Activated T-helper 1 cell treated with anti-CD3 and anti-CD28 coated beads, Interleukin-12 subunit alpha, Interleukin-12 subunit beta, Interleukin-2, Interleukin-4 antibody, amounts not matched to agents 30 ng/mL and 10 ng/mL and 1 ng/mL, durations not matched to agents 14 hours and 24 hours and 36 hours (primary cell): Measurements from ENCODE around the gene MAPKAP1. TPM values are rescaled to one million over a fixed set of nuclear protein-coding genes. Genes with fewer than 3 reads are reported as not detected.

Source experiments
- DNase-seq: peaks from one replicate; pipeline ENCODE4 v3.0.0; 2021; ENCODE audit warnings: low spot score
- H3K27ac Mint-ChIP-seq: one replicate; pipeline ENCODE4 v1.8.0; 2021; ENCODE audit warnings: mild to moderate bottlenecking, mixed read lengths
- H3K27me3 Mint-ChIP-seq: one replicate; pipeline ENCODE4 v1.8.0; 2022; ENCODE audit warnings: mild to moderate bottlenecking, moderate library complexity, mixed read lengths; ENCODE audit not compliant: insufficient read depth
- H3K36me3 Mint-ChIP-seq: one replicate; pipeline ENCODE4 v1.8.0; 2021; ENCODE audit warnings: low read depth, mixed read lengths
- H3K4me1 Mint-ChIP-seq: one replicate; pipeline ENCODE4 v1.8.0; 2021; ENCODE audit warnings: low read depth, mixed read lengths
- H3K4me3 Mint-ChIP-seq: one replicate; pipeline ENCODE4 v1.8.0; 2021; ENCODE audit warnings: mild to moderate bottlenecking, moderate library complexity, mixed read lengths
- H3K9me3 Mint-ChIP-seq: one replicate; pipeline ENCODE4 v1.8.0; 2021; ENCODE audit warnings: mixed read lengths
- intact Hi-C: fragments of 100-400 bp; cut with micrococcal nuclease; formaldehyde crosslinking; loops from one replicate; pipeline ENCODE4 v1.15.1; 2024
- total RNA-seq: library from RNA; stranded (reverse); gene quantifications from 2 replicates; pipeline ENCODE4 v1.2.3, GENCODE V29; 2022

Gene MAPKAP1
- total RNA-seq, 1 donor from 2014 or later = 108 TPM

GRCh38 chr9:125493881-125494652 is 212.9 kb downstream of the MAPKAP1 start:
- no peak overlapping the region for H3K4me3 Mint-ChIP-seq
- no peaks in the 10 kb centered on the region for H3K9me3 Mint-ChIP-seq
- intact Hi-C loops = no loop called here
- no peaks in the 10 kb centered on the region for H3K27me3 Mint-ChIP-seq
- H3K4me1 Mint-ChIP-seq = no peaks in the 10 kb centered on the region
- DNase-seq = no peak
- H3K36me3 Mint-ChIP-seq = no peaks in the 10 kb centered on the region
- H3K27ac Mint-ChIP-seq = no peak overlapping the region

- H3K9me3 Mint-ChIP-seq = no peaks in the 10 kb centered on the region
- H3K36me3 Mint-ChIP-seq = no peaks in the 10 kb centered on the region
- no peak overlapping the region for H3K27ac Mint-ChIP-seq
- intact Hi-C loops = no loop called here
- no peak for DNase-seq
- no peak overlapping the region for H3K4me3 Mint-ChIP-seq
- H3K4me1 Mint-ChIP-seq = no peaks in the 10 kb centered on the region
- H3K27me3 Mint-ChIP-seq = no peaks in the 10 kb centered on the region
These were observed 213.6 kb downstream of the MAPKAP1 start for GRCh38 chr9:125493384-125493783.

- no peak overlapping the region for H3K27ac Mint-ChIP-seq
- intact Hi-C loops = no loop called here
- DNase-seq = no peak
- no peak overlapping the region for H3K4me3 Mint-ChIP-seq
- H3K36me3 Mint-ChIP-seq = no peaks in the 10 kb centered on the region
- H3K9me3 Mint-ChIP-seq = no peaks in the 10 kb centered on the region
- no peaks in the 10 kb centered on the region for H3K27me3 Mint-ChIP-seq
- H3K4me1 Mint-ChIP-seq = no peaks in the 10 kb centered on the region
These were observed 214.3 kb downstream of the MAPKAP1 start for GRCh38 chr9:125492719-125493118.

- Mint-ChIP-seq H3K36me3 (no peaks in the 10 kb centered on the region), H3K9me3 (no peaks in the 10 kb centered on the region), H3K4me3 (no peak overlapping the region), H3K27me3 (no peaks in the 10 kb centered on the region), H3K4me1 (no peaks in the 10 kb centered on the region), H3K27ac (no peak overlapping the region)
- intact Hi-C loops = no loop called here
- no peak for DNase-seq
These were observed 219.2 kb downstream of the MAPKAP1 start for GRCh38 chr9:125487842-125488241.

- Mint-ChIP-seq H3K27ac (peak overlapping the region; percentile 60), H3K36me3 (no peaks in the 10 kb centered on the region), H3K4me1 (no peaks in the 10 kb centered on the region), H3K27me3 (no peaks in the 10 kb centered on the region), H3K4me3 (no peak overlapping the region), H3K9me3 (no peaks in the 10 kb centered on the region)
- intact Hi-C loops = no loop called here
- no peak for DNase-seq
These were observed 220.4 kb downstream of the MAPKAP1 start for GRCh38 chr9:125486576-125486975.

- Mint-ChIP-seq H3K27me3 (no peaks in the 10 kb centered on the region), H3K4me1 (no peaks in the 10 kb centered on the region), H3K36me3 (no peaks in the 10 kb centered on the region), H3K9me3 (no peaks in the 10 kb centered on the region), H3K27ac (no peak overlapping the region), H3K4me3 (no peak overlapping the region)
- no peak for DNase-seq
- intact Hi-C loops = no loop called here
These were observed 220.9 kb downstream of the MAPKAP1 start for GRCh38 chr9:125486152-125486508.

- Mint-ChIP-seq H3K27ac (no peak overlapping the region), H3K9me3 (no peaks in the 10 kb centered on the region), H3K36me3 (no peaks in the 10 kb centered on the region), H3K4me1 (no peaks in the 10 kb centered on the region), H3K27me3 (no peaks in the 10 kb centered on the region), H3K4me3 (no peak overlapping the region)
- DNase-seq = no peak
- intact Hi-C loops = no loop called here
These were observed 221.4 kb downstream of the MAPKAP1 start for GRCh38 chr9:125485471-125486151.

- Mint-ChIP-seq H3K9me3 (no peaks in the 10 kb centered on the region), H3K4me1 (no peaks in the 10 kb centered on the region), H3K27ac (no peak overlapping the region), H3K36me3 (peaks cover 4% of the 10 kb centered on the region), H3K4me3 (no peak overlapping the region), H3K27me3 (no peaks in the 10 kb centered on the region)
- intact Hi-C loops = no loop called here
- no peak for DNase-seq
These were observed 222.4 kb downstream of the MAPKAP1 start for GRCh38 chr9:125484350-125485282.

- Mint-ChIP-seq H3K27me3 (no peaks in the 10 kb centered on the region), H3K9me3 (no peaks in the 10 kb centered on the region), H3K4me1 (no peaks in the 10 kb centered on the region), H3K27ac (no peak overlapping the region), H3K4me3 (no peak overlapping the region), H3K36me3 (peaks cover 4% of the 10 kb centered on the region)
- no peak for DNase-seq
- intact Hi-C loops = no loop called here
These were observed 223.3 kb downstream of the MAPKAP1 start for GRCh38 chr9:125483697-125484096.

GRCh38 chr9:125479846-125480615 is 227.0 kb downstream of the MAPKAP1 start:
- H3K4me3 Mint-ChIP-seq = no peak overlapping the region
- DNase-seq = no peak
- no peaks in the 10 kb centered on the region for H3K27me3 Mint-ChIP-seq
- intact Hi-C loops = no loop called here
- H3K36me3 Mint-ChIP-seq = peaks cover 6% of the 10 kb centered on the region
- H3K27ac Mint-ChIP-seq = no peak overlapping the region
- H3K4me1 Mint-ChIP-seq = no peaks in the 10 kb centered on the region
- H3K9me3 Mint-ChIP-seq = no peaks in the 10 kb centered on the region

GRCh38 chr9:125477089-125477544 is 229.9 kb downstream of the MAPKAP1 start:
- H3K4me3 Mint-ChIP-seq = no peak overlapping the region
- peaks cover 4% of the 10 kb centered on the region for H3K4me1 Mint-ChIP-seq
- no peak for DNase-seq
- no peaks in the 10 kb centered on the region for H3K9me3 Mint-ChIP-seq
- H3K27ac Mint-ChIP-seq = no peak overlapping the region
- peaks cover 6% of the 10 kb centered on the region for H3K36me3 Mint-ChIP-seq
- intact Hi-C loops = no loop called here
- no peaks in the 10 kb centered on the region for H3K27me3 Mint-ChIP-seq

GRCh38 chr9:125476645-125477044 is 230.4 kb downstream of the MAPKAP1 start:
- H3K4me1 Mint-ChIP-seq = peaks cover 4% of the 10 kb centered on the region
- intact Hi-C loops = no loop called here
- no peaks in the 10 kb centered on the region for H3K9me3 Mint-ChIP-seq
- no peak overlapping the region for H3K4me3 Mint-ChIP-seq
- no peak overlapping the region for H3K27ac Mint-ChIP-seq
- DNase-seq = no peak
- H3K36me3 Mint-ChIP-seq = peaks cover 6% of the 10 kb centered on the region
- H3K27me3 Mint-ChIP-seq = no peaks in the 10 kb centered on the region
